ENCODE measurements around the gene CLDN16. TPM values are rescaled to one million over a fixed set of nuclear protein-coding genes. Genes with fewer than 3 reads are reported as not detected.

Gene CLDN16
- total RNA-seq, 1 experiment from 2014 or later = not detected

DNA sequence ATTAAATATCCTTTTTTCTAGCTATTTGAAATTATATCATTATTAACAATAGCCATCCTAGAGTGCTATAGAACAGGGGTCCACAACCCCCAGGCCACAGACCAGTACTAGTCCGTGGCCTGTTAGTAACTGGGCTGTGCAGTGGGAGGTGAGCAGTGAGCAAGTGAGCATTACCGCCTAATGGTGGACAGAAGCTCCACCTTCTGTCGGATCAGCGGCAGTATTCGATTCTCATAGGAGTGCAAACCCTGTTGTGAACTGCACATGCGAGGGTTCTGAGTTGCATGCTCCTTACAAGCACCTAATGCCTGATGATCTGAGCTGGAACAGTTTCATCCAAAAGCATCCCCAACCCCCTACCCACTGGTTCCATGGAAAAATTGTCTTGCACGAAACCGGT, 11.7 kb downstream of the CLDN16 start:
- no peak overlapping the region for H3K9ac ChIP-seq (ENCODE audit: low read length)
- RAD21 ChIA-PET (ENCODE audit: low non-redundant PET in 1 of 2, low total read pairs in 2 of 2, uncharacterized antibody in 2 of 2, unreplicated experiment in 2 of 2) = no interaction called here
- H3K9me2 ChIP-seq (ENCODE audit: insufficient read depth) = no peaks in the 10 kb centered on the region
- intact Hi-C loops (cut with micrococcal nuclease) = no loop called here
- H3K27ac ChIP-seq (ENCODE audit: low read depth, low read length) = no peak overlapping the region
- POLR2A ChIA-PET = no interaction called here
- H4K20me1 ChIP-seq (ENCODE audit: insufficient read depth) = no peaks in the 10 kb centered on the region
- no peak overlapping the region for H3K4me3 ChIP-seq (replicated peaks in 1 of 2; ENCODE audit: low read depth in 1 of 2, low read length in 2 of 2)
- no TSS peak for BruUV-seq (replicated peaks)
- TF ChIP-seq, protein P1, sequence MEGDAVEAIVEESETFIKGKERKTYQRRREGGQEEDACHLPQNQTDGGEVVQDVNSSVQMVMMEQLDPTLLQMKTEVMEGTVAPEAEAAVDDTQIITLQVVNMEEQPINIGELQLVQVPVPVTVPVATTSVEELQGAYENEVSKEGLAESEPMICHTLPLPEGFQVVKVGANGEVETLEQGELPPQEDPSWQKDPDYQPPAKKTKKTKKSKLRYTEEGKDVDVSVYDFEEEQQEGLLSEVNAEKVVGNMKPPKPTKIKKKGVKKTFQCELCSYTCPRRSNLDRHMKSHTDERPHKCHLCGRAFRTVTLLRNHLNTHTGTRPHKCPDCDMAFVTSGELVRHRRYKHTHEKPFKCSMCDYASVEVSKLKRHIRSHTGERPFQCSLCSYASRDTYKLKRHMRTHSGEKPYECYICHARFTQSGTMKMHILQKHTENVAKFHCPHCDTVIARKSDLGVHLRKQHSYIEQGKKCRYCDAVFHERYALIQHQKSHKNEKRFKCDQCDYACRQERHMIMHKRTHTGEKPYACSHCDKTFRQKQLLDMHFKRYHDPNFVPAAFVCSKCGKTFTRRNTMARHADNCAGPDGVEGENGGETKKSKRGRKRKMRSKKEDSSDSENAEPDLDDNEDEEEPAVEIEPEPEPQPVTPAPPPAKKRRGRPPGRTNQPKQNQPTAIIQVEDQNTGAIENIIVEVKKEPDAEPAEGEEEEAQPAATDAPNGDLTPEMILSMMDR (IDR thresholded peaks at IDR 0.05 in 2 of 3, conservative IDR thresholded peaks at IDR 0.05 in 1 of 3; ENCODE audit: borderline replicate concordance in 1 of 3, insufficient read depth in 1 of 3, low read depth in 2 of 3, low read length in 2 of 3) = no peak
- TF ChIP-seq ELF1 (IDR thresholded peaks at IDR 0.05; ENCODE audit: borderline replicate concordance, low read depth) (no peak), ZNF274 (IDR thresholded peaks at IDR 0.05; ENCODE audit: low read depth, low read length) (no peak), POLR2A (IDR thresholded peaks at IDR 0.05; ENCODE audit: borderline replicate concordance, extremely low read depth, insufficient read depth, insufficient read length) (no peak), EGR1 (IDR thresholded peaks at IDR 0.05; ENCODE audit: low read depth) (no peak), RAD21 (IDR thresholded peaks at IDR 0.05; ENCODE audit: low read depth) (no peak), SIN3A (IDR thresholded peaks at IDR 0.05; ENCODE audit: low read depth) (no peak), EZH2 (IDR thresholded peaks at IDR 0.05) (no peak), EZH2phosphoT487 (IDR thresholded peaks at IDR 0.05; ENCODE audit: borderline replicate concordance) (no peak), YY1 (IDR thresholded peaks at IDR 0.05; ENCODE audit: extremely low read depth, insufficient replicate concordance, low read depth, low read length) (no peak), JUND (IDR thresholded peaks at IDR 0.05) (no peak), CEBPB (IDR thresholded peaks at IDR 0.05; ENCODE audit: low read depth) (no peak), CBX3 (IDR thresholded peaks at IDR 0.05; ENCODE audit: low read depth) (no peak), FOSL1 (IDR thresholded peaks at IDR 0.05; ENCODE audit: low read depth) (no peak)
- TF ChIP-seq, protein P2, sequence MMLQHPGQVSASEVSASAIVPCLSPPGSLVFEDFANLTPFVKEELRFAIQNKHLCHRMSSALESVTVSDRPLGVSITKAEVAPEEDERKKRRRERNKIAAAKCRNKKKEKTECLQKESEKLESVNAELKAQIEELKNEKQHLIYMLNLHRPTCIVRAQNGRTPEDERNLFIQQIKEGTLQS (IDR thresholded peaks at IDR 0.05) = no peak
- TF ChIP-seq, protein P3, sequence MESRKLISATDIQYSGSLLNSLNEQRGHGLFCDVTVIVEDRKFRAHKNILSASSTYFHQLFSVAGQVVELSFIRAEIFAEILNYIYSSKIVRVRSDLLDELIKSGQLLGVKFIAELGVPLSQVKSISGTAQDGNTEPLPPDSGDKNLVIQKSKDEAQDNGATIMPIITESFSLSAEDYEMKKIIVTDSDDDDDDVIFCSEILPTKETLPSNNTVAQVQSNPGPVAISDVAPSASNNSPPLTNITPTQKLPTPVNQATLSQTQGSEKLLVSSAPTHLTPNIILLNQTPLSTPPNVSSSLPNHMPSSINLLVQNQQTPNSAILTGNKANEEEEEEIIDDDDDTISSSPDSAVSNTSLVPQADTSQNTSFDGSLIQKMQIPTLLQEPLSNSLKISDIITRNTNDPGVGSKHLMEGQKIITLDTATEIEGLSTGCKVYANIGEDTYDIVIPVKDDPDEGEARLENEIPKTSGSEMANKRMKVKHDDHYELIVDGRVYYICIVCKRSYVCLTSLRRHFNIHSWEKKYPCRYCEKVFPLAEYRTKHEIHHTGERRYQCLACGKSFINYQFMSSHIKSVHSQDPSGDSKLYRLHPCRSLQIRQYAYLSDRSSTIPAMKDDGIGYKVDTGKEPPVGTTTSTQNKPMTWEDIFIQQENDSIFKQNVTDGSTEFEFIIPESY (IDR thresholded peaks at IDR 0.05; ENCODE audit: extremely low read depth, insufficient replicate concordance, low read length) = no peak
- H3K27me3 ChIP-seq (ENCODE audit: insufficient read depth, low read length) = no peaks in the 10 kb centered on the region
- H3K79me2 ChIP-seq (ENCODE audit: insufficient read depth, low read length) = no peaks in the 10 kb centered on the region
- H3K9me3 ChIP-seq (ENCODE audit: control insufficient read depth in 1 of 2, insufficient read depth in 1 of 2, low read depth in 1 of 2, low read length in 2 of 2) = no peaks in the 10 kb centered on the region
- no peak overlapping the region for H2AFZ ChIP-seq (ENCODE audit: low read depth, low read length, poor library complexity, severe bottlenecking)
- ATAC-seq (no peak), DNase-seq (ENCODE audit: low read depth, low spot score) (no peak)
- H3K4me1 ChIP-seq (ENCODE audit: control insufficient read depth in 1 of 2, insufficient read depth in 2 of 2, low read length in 2 of 2) = no peaks in the 10 kb centered on the region
- CTCF ChIA-PET = no interaction called here
- no peak overlapping the region for H3K4me2 ChIP-seq (ENCODE audit: low read length)
- H3K36me3 ChIP-seq (ENCODE audit: control insufficient read depth in 1 of 2, insufficient read depth in 2 of 2, low read length in 2 of 2) = no peaks in the 10 kb centered on the region

Data from HCT116 (cell line).